PC-9 (cell line): ENCODE measurements around the gene DEXI. TPM values are rescaled to one million over a fixed set of nuclear protein-coding genes. Genes with fewer than 3 reads are reported as not detected.
"Not testable (repeated sequence)": the region's sequence is repeated elsewhere in the genome, so short reads cannot be mapped to it uniquely, and the experiment has no call there.

Experiments
- BruUV-seq: library from RNA; stranded (reverse); fragments of 400-500 nt; replicated peaks from 2 replicates; lab custom pipeline; 2021; lab: Mats Ljungman, UMichigan
- CTCF ChIA-PET: fragments of 300-600 bp; sonication (Branson Sonifier 250); formaldehyde crosslinking; loops from one replicate; lab custom pipeline; 2022; ENCODE audit warnings: antibody characterized with exemption; lab: Charles Lee
- POLR2A ChIA-PET: fragments of 300-600 bp; sonication (Branson Sonifier 250); formaldehyde crosslinking; loops from one replicate; lab custom pipeline; 2022; ENCODE audit warnings: antibody characterized with exemption; ENCODE audit not compliant: unreplicated experiment; lab: Charles Lee
- DNase-seq, 2 experiments: peaks; one replicate each; pipeline versions ENCODE4 v3.0.0 to v3.0.0-alpha.2; 2015 to 2022; ENCODE audit warnings: mixed read lengths in 1 of 2
- H2AFZ ChIP-seq: fragments of 200-600 bp; sonication (generic); 2 replicates; pipeline ENCODE4 v1.8.1; 2017; ENCODE audit warnings: antibody characterized with exemption
- H3F3A ChIP-seq: fragments of 200-600 bp; sonication (generic); 2 replicates; pipeline ENCODE4 v1.8.1; 2017; ENCODE audit warnings: antibody characterized with exemption, mild to moderate bottlenecking, low read depth; ENCODE audit not compliant: insufficient read depth
- H3K27ac ChIP-seq: fragments of 200-600 bp; sonication (generic); 2 replicates; pipeline ENCODE4 v1.6.1; 2016; ENCODE audit warnings: mixed run types
- H3K27me3 ChIP-seq: fragments of 200-600 bp; sonication (generic); 2 replicates; pipeline ENCODE4 v1.6.1; 2016; ENCODE audit warnings: low read depth, mixed run types; ENCODE audit not compliant: insufficient read depth
- H3K36me3 ChIP-seq: fragments of 200-600 bp; sonication (generic); 2 replicates; pipeline ENCODE4 v1.6.1; 2016; ENCODE audit warnings: low read depth, mixed run types
- H3K4me1 ChIP-seq: fragments of 200-600 bp; sonication (generic); replicated peaks from 2 replicates; pipeline ENCODE4 v1.6.1; 2016; ENCODE audit warnings: mixed run types; ENCODE audit not compliant: insufficient read depth
- H3K4me2 ChIP-seq: fragments of 200-600 bp; sonication (generic); 2 replicates; pipeline ENCODE4 v1.6.1; 2017; ENCODE audit warnings: mixed run types
- H3K4me3 ChIP-seq: fragments of 200-600 bp; sonication (generic); 2 replicates; pipeline ENCODE4 v1.6.1; 2016; ENCODE audit warnings: mixed run types
- H3K79me2 ChIP-seq: fragments of 200-600 bp; sonication (generic); 2 replicates; pipeline ENCODE4 v1.6.1; 2017; ENCODE audit warnings: low read depth, mixed run types
- H3K9me2 ChIP-seq: fragments of 200-600 bp; sonication (generic); 2 replicates; pipeline ENCODE4 v1.8.1; 2017; ENCODE audit warnings: mild to moderate bottlenecking; ENCODE audit not compliant: insufficient read depth
- H3K9me3 ChIP-seq: fragments of 200-600 bp; sonication (generic); 2 replicates; pipeline ENCODE4 v1.8.1; 2016; ENCODE audit warnings: low read depth; ENCODE audit not compliant: insufficient read depth
- H4K20me1 ChIP-seq: fragments of 200-600 bp; sonication (generic); 2 replicates; pipeline ENCODE4 v1.8.1; 2017; ENCODE audit not compliant: insufficient read depth
- CTCF ChIP-seq: fragments of 200-600 bp; sonication (generic); conservative IDR thresholded peaks from 2 replicates; pipeline ENCODE4 v1.6.1; 2017; ENCODE audit warnings: mixed run types, antibody characterized with exemption, mild to moderate bottlenecking, moderate library complexity
- EZH2 ChIP-seq: fragments of 200-600 bp; sonication (generic); IDR thresholded peaks from 2 replicates; pipeline ENCODE4 v1.8.0; 2017; ENCODE audit warnings: antibody characterized with exemption, low read depth
- intact Hi-C: fragments of 100-400 bp; cut with micrococcal nuclease; formaldehyde crosslinking; loops from one replicate; pipeline ENCODE4 v1.10.0; 2022; ENCODE audit not compliant: unreplicated experiment
- total RNA-seq: library from RNA; stranded (reverse); gene quantifications from 2 replicates; pipeline ENCODE4 v1.2.3, GENCODE V29; 2021

DEXI gene
- total RNA-seq, 1 experiment from 2014 or later = 33.1 TPM

- Histone ChIP-seq H2AFZ (no peak overlapping the region), H4K20me1 (no peaks in the 10 kb centered on the region), H3K9me3 (no peaks in the 10 kb centered on the region), H3K27ac (no peak overlapping the region), H3K9me2 (no peaks in the 10 kb centered on the region), H3K4me2 (no peak overlapping the region), H3K27me3 (no peaks in the 10 kb centered on the region), H3F3A (no peaks in the 10 kb centered on the region; the same call in 1 of the 2 replicates), H3K79me2 (no peaks in the 10 kb centered on the region), H3K36me3 (no peaks in the 10 kb centered on the region; the same call in 1 of the 2 replicates), H3K4me1 (peaks cover 9% of the 10 kb centered on the region), H3K4me3 (no peak overlapping the region)
- intact Hi-C loops = no loop called here
- CTCF ChIA-PET = interaction anchor here (0.6 to 0.7 kb wide), 3 partner anchors 17 to 351 kb away, joined by 3 to 14 read pairs (median 3); partner anchors contain the start of gene SOCS1
- DNase-seq = no peak
- no peak for TF ChIP-seq CTCF
- no peak for TF ChIP-seq EZH2
- POLR2A ChIA-PET = interaction anchor here (0.6 kb wide), 1 partner anchor 423 kb away, joined by 3 read pairs; no protein-coding TSS in a partner anchor
- BruUV-seq = no TSS peak
Observed at GRCh38 chr16:10967986-10968385, 25.7 kb upstream of the DEXI start.

GRCh38 chr16:10966559-10966958 is 24.3 kb upstream of the DEXI start:
- H3K4me1 ChIP-seq, H3K36me3 ChIP-seq, H2AFZ ChIP-seq, H3K79me2 ChIP-seq, H3K4me2 ChIP-seq, H4K20me1 ChIP-seq, H3K9me3 ChIP-seq, H3K27ac ChIP-seq, H3K9me2 ChIP-seq, DNase-seq, CTCF ChIA-PET, H3K4me3 ChIP-seq, H3K27me3 ChIP-seq, BruUV-seq, H3F3A ChIP-seq, POLR2A ChIA-PET, intact Hi-C loops: not testable (repeated sequence)

- no peak for DNase-seq
- H2AFZ ChIP-seq = no peak overlapping the region
- intact Hi-C loops = no loop called here
- no peaks in the 10 kb centered on the region for H3K9me2 ChIP-seq
- BruUV-seq = no TSS peak
- H3K36me3 ChIP-seq = no peaks in the 10 kb centered on the region; the same call in 1 of the 2 replicates
- H4K20me1 ChIP-seq = no peaks in the 10 kb centered on the region
- H3K4me3 ChIP-seq = no peak overlapping the region
- H3K4me2 ChIP-seq = no peak overlapping the region
- no peaks in the 10 kb centered on the region for H3K27me3 ChIP-seq
- no peaks in the 10 kb centered on the region; the same call in 1 of the 2 replicates for H3F3A ChIP-seq
- H3K79me2 ChIP-seq = no peaks in the 10 kb centered on the region
- H3K9me3 ChIP-seq = no peaks in the 10 kb centered on the region
- H3K4me1 ChIP-seq = no peaks in the 10 kb centered on the region
- ChIA-PET CTCF (no interaction called here), POLR2A (no interaction called here)
- no peak for TF ChIP-seq EZH2
- no peak for TF ChIP-seq CTCF
- no peak overlapping the region for H3K27ac ChIP-seq
Observed at GRCh38 chr16:10966129-10966528, 23.9 kb upstream of the DEXI start.
